ENCODE data around the gene SRPK1.

The SRPK1 gene

DNA sequence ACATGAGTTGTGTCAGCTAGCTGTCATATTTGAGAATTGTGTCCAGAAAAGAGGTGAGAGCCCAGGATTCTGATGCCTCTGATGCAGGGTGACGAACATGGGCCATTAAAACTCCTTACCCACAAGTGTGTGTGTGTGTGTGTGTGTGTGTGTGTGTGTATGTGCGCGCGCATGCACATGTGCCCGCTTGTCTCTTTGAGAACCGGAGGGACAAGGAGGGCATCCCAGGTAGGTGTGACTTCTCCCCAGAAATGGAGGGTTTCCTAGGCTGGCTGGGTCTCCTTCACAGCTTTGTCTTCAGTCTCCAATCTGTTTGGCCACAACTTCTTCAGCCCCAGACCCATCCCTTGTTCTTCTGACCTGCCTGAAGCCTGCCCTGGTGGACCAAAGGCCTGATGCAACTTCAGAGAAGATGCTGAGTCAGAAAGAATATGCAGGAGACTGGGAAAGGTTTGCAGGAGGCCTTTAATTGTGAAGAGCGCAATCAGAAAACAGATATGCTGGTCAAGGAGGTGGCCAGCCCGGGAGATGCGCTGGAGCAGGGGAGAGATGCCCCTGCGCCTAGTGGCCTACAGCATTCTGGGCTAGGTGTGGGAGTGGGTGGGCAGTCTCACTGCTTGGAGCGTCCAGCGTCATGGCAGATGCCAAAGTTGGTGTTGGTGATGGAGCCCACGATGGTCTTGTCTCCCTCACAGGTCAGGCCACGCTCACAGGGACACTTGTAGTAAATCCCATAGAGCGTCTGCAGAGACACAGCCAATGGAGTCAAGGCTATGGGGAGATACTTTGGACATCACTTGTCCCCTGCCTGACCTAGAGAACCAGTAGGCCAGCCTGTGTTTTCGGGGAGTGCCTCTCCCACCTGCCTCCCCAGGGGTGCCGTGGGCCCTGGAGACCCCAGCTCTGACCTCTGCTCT, 126.1 kb downstream of the SRPK1 start:
- TF ChIP-seq GATA2 (IDR thresholded peaks at IDR 0.05; ENCODE audit: low read depth, low read length) = no peak

DNA sequence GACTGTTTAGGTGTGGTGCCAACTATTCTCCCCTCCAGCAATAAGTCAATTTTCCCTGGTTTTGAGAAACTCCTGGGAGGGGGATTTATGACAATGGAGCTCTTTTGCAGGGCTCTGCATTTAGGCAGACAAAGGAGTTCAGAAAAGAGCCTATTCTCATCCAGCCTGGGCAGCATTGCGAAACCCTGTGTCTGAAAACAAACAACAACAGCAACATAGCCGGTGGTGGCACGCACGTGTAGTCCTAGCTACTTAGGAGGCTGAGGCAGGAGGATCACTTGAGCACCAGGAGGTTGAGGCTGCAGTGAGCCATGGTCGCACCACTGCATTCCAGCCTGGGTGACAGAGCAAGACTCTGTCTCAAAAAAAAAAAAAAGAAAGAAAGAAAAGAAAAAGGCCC, 130.2 kb downstream of the SRPK1 start:
- TF ChIP-seq GATA2 (IDR thresholded peaks at IDR 0.05; ENCODE audit: low read depth, low read length) (no peak), GATA3 (IDR thresholded peaks at IDR 0.05; ENCODE audit: low read depth, low read length) (no peak)

DNA sequence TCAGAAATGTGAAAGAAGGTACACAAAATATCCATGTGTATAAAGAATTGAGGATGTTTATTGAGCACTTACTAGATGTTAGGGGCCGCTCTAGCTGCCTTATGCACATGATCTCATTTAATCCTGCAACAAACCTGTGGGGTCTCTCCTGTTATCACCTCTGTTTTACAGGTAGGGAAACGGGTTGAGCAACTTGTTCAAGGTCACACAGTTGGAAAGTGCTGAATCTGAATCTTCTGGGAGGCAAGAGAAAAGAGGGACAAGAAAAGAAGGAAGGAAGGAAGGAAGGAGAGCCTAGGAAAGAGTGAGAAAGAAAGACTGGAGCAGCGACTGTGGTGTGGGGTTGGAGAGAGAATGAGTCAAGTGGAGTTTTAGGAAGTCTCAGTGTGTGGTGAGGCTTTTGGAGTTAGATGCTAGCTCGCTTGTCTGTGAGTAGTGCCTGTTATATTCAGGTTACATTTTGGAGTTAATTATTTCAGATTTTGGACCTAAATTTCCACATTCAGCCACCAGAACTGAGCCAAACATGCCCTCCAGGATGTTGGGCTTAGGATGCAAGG, 132.4 kb downstream of the SRPK1 start:
- no peak for TF ChIP-seq GATA2 (IDR thresholded peaks at IDR 0.05; ENCODE audit: low read depth, low read length)
- TF ChIP-seq GATA3 (IDR thresholded peaks at IDR 0.05; ENCODE audit: low read depth, low read length) = no peak

DNA sequence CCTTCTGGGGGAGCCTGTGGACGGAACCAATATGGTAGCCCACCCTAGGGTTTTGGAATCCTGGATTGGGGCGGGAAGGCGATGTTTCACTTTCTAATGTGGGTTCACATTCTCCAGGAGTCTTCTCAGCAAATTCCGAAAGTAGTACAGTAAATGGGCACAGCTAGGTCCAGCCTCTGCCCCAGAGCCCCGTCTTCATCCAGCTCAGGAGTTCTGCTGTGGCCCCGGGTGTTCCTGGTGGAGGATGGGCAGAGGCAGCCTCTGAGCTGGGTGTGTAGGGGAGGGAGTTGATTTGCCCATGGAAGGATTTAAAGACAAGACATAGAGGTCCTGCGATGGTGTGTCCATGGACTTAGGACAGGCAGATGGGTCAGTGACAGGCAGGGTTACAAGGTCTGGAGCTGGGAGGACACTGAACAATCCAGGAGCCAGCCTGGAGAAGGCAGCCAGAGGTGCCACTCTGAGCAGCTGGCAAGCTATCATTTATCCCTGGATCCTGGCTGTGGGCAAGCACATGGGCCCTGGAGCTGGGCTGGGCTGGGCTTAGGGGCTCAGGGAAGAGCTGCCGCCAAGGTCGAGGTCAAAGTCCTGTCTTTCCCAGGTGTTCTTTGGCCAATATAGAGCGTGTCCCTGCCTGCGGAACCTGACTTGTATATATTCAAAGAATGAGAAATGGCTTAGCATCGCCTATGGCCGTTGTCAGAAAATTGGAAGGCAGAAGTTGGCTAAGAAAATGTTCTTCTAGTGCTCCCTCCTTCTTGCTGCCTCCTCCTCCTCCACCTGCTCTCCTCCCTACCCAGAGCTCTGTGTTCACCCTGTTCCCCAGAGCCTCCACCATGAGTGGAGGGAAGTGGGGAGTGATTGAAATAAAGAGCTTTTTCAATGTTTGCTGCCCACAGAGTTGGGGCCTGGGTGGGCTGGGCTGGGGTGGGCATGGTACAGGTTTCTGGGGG, 133.4 kb downstream of the SRPK1 start:
- TF ChIP-seq GATA2 (IDR thresholded peaks at IDR 0.05; ENCODE audit: low read depth, low read length) = no peak

DNA sequence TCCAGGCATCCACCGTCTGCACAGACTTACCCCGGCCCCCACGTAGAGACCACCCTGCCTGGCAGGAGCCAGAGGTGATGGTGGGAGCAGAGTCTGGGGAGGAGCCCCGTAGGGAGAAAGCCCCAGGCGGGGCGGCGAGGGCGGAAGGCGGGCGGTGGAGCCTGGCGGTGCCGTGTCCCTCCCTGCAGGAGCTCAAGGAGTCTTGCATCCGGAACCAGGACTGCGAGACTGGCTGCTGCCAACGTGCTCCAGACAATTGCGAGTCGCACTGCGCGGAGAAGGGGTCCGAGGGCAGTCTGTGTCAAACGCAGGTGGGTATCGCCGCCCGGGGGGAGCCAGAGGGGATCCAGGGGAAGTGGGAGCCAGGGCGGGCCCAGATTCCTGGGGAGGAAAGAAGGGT, 134.1 kb downstream of the SRPK1 start:
- no peak for TF ChIP-seq GATA3 (IDR thresholded peaks at IDR 0.05; ENCODE audit: low read depth, low read length)
- no peak for TF ChIP-seq GATA2 (IDR thresholded peaks at IDR 0.05; ENCODE audit: low read depth, low read length)

DNA sequence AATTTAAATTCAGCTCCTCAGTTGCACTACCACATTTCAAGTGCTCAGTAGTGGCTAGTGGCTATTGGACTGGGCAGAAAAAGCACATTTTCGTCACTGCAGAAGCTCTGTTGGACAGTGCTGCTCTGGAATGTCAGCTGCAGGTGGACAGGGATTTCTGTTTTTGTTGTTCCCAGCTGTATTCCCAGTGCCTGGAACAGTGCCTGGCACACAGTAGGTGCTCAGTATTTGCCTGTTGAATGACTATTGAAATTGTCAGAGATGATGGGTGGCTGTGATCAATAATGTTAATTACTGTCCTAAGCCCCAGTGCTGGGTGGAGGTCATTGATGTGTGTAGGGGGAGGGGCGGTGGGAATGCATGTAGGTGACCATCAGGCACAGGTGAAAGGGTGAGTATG, 134.6 kb downstream of the SRPK1 start:
- TF ChIP-seq GATA2 (IDR thresholded peaks at IDR 0.05; ENCODE audit: low read depth, low read length) (no peak), GATA3 (IDR thresholded peaks at IDR 0.05; ENCODE audit: low read depth, low read length) (no peak)

DNA sequence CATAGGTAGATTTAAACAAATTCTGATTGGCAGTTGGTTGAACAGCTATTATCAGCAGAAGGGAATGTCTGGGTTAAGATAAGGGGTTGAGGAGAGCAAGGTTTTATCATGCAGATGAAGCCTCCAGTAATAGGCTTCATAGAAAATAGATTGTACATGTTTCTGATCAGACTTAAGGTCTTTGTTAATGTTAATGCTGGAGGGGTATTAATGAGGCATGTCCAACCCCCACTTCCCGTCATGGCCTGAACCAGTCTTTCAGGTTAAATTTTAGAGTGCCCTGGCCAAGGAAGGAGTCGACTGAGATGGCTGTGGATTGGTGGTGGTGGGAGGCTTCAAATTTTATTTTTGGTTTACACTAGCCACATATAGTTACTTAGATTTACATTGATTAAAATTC, 136.7 kb downstream of the SRPK1 start:
- TF ChIP-seq GATA2 (IDR thresholded peaks at IDR 0.05; ENCODE audit: low read depth, low read length) (no peak), GATA3 (IDR thresholded peaks at IDR 0.05; ENCODE audit: low read depth, low read length) (no peak)
